SHP77 treated with DMSO at 0.1 percent for 48 hours (cell line): ENCODE data around the gene PHACTR2.

Experiments
- DNase-seq: peaks from one replicate; lab custom pipeline; 2025; lab: John Stamatoyannopoulos, UW

PHACTR2 gene

DNA sequence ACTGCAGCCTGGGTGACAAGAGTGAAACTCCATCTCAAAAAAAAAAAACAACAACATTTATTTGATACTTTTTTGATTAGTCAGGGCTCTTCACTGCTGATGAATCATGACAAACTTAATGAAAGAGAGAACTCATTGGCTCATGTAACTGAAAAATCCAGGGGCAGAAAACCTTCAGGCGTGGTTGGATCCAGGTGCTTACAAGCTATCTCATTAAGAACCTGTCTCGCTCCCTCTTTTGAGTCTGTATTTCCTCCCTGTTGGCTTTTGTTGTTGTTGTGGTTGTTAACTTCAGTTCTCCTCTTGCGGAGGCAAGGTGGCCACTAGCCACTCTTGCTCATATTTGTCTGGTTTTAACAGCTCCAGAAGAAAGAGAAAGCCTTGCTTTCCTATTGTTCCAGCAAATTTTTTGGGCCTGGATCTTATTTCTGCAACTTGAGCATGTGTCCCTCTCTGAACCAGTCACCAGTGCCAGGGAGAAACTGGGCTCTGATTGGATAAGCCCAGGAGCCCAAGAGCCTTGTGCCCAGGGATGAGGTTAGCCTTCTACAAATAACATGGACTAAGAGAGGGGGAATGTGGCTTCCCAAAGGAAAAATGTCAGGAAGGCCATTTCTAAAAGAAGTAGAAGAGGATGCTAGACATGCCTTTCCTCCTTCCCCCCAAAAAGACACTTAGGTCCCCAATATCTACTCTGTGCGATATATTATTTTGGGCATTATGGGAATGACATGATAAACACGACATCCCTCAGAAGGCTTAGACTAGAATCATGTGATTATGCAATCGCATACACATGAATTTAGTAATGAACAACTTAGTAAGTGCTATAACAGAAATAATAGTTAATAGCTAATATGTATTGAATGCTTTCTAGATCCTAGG lies 64.5 kb downstream of the PHACTR2 start:
- DNase-seq, result no peak

DNA sequence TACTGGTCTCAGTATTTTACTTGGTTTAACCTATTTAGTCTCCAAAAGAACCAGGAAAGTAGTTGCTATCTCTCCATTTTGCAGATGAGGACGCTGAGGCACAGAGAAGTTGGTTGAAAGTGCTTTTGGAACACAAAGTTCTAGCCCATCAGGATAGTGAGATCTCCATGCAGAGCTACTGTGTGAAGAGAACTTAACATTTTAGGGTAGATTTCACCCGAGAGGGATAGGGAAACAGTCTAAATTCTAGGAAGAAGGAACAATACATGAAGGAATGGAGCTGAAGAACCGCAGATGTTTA lies 65.1 kb downstream of the PHACTR2 start:
- DNase-seq, result no peak

DNA sequence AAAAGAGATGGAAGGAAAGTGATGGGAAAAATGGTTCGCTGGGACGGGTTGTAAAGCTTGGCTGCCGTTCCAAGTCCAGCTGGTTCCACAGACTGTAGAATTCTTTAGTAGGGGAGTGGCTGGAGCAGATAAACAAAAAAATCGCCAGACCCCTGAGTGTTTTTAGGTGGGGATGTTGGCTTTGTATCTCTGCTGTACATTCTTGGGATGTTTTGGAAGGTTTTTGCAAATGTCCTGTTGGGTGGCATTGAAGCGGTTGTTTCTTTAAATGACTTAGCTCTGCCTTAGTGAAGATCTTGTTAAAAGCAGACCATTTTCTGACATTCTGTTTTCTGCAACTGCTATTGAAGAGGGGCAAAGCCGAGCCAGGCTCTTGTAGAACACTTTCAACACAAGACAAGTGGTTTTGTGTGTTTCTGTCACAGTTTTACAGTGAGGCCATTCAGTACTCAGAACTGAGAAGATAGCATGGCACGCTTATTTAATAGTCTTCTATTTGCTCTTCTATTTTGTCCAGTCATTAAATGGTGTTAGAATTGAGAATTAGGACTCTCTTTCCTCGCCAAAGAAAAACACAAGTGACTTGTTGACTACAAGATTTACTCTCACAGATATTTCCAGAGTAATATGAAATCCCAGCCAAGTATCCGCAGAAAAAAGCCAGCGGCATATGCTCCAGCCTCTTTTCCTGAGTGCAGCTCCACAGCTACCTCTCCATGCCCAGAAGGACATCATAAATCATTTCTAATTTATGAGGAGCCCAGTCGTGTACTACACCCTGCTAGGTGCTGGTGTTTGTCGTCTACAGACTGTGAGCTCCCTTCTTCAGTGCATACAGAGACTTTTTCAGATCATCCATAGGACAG lies 65.8 kb downstream of the PHACTR2 start:
- peak; percentile 29 for DNase-seq

DNA sequence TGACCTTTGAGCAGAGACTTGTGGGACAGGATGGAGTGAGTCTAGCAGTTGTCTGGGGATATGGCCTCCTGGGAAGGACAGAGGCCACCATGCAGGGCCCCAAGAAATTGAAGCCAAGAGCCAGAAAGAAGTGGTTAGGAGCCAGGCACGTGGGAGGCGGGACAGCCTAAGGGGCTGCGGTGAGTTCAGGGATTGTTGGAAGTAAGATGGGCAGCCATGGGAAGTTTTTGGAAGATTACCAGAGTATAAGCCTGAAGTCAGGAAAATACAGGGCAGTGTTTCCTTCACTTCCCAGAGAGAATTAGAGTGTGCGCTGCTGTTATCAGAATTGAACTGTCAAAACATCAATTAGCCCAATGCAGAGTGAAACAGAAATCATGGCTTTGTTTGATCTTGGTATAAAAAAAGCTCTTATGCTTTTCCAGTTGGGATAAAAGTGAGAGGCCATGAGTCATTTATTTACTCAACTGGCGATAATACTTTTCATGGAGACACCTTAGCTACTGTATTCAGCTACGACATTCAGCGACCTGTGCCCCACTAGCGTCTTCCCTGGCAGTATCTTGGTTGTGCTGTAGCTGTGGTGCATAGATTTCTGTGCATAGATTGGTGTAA lies 66.9 kb downstream of the PHACTR2 start:
- DNase-seq, result no peak

DNA sequence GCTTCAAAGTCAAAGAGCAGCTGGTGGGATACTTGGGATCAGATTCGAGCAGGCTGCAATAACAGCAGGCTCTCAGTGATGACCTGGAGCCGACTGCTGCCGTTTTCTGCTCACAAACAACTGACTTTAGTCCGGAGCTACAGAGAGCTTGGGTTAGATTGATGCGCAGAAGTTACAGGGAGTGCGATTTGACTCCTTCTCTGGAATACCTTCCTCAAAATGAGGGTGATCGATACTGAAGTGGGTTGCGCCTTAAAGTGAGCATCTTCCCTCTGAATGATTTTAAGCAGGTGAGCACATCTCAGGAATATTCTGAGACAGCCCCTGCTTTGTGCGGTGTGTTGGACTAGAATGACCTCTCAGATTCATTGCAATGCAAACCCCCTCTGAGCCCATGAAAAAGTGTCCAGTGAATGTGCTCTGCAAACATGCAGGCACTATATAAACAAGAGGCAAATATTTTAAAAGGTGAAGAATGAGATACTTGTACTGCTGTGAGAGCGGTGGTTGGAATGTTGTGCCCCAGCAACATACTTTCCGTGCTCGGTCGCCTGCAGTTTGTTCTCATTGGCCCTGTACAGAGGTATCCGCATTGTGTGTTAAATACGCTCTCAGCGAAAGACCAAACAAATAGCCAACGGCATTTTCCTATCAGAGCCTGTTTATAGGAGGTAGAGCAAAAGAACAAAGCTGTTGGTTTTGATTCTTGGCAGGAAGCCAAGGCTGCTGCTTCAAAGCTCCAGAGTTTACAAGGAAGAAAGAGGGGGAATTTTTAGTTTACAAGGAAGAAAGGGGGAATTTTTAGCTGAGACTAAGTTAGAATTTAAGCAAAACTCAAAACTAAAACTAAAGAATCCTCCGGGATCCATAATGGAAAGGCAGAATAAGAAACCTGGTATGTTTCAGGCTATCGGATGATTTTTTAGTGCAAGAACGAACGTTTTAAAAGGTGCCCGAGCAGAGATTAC lies 67.7 kb downstream of the PHACTR2 start:
- peak; percentile 49 for DNase-seq

DNA sequence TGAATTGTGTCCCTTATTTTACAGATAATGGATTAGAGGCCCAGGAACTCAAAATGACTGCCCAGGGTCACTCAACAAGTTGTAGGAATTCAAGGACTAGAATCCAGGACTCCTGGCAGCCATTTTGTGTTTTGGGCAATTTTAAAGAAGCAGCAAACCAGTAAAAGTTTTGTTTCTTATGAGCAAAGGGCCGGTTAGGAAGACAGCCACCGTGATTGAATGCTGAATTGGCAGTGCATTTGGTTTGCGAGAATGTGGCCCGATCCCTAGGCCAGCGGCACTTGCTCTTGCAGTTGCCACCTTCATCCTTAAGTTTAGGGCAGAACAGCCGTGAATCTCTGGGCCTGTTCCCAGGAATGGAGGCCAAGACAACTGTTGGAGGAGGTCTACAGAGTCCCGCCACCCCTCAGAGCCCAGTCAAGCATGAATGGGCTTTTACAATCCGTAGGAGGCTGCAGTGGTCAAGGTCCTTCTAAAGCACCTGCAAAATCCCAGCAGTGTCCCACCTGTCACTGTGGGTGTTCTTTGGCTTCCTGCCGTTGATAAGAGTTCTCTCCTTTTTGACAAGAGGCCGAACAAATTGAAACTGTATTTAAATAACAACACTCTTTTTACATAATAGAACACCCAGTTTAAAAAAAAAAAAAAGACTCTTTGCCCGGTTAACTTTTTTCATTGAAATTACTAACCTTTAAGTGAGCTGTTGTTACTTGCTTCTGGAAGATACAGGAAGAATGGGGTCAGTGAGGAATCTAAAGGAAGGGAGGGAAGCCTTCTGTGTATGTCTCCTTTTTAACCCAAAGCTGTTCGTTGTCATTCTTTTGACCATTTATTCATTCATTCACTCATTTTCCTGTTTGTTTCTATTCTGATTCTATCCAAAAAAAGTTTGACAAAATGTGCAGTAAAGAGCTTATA lies 68.7 kb downstream of the PHACTR2 start:
- DNase-seq, result peak; percentile 2

DNA sequence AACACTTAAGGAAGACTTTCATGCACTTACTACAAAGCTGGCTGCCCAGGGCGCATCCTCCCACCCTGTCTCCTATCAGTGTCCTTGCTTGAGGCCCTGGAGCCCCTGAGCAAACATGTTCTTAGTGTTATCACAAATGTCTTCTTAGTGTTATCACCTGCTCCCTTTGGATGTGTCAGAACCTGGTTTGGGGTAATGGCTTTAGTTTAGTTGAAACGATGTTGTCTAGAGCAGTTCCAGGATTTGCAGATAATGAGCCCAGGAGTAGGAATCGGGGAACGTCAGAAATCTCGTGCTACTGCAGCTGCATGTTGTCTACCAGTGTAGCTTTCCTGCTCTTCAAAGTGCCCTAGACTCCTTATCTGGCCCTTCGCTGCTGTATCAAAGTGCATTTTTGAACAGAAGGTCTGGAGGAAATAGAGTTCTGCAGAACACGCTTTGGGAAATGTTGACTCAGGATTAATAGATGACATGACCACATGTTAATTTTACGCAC lies 69.6 kb downstream of the PHACTR2 start:
- no peak for DNase-seq

DNA sequence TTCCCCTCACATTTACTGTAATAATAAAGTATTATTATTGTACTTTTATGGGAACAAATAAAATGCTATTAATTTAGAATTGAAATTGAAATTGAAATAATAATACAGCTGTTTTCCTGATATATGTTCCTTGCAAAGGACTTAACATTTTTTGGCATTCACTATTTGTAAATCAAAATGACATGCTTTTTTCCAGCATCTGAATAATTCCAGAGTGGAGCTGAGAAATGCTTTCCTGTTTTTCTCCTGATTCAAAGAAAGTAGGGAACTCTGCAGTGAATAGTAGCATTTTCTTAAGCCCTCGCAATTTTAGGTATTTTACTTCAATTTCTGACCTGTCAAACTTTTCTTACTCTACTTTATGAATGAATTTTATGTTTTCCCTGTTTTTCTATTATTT lies 72.1 kb downstream of the PHACTR2 start:
- DNase-seq, result no peak

DNA sequence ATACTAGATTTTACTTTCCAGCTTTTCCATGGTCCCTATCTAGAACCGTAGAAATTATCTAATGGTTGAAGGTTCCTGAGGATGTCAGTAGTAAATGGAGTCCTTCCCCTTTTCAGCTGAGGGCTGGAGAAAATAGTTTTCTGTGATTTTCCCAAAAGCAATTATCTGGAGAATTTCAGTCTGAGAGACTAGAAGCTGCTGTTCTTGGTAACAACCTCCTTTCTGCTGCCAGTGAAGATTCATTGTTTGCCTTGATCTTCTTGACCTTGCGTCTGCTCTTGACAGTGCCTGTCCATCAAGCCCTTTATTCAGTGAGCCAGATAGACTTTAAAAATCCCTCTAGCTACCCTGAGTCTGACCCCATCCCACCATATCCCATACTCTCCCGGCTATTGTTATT lies 73.1 kb downstream of the PHACTR2 start:
- DNase-seq, result no peak

DNA sequence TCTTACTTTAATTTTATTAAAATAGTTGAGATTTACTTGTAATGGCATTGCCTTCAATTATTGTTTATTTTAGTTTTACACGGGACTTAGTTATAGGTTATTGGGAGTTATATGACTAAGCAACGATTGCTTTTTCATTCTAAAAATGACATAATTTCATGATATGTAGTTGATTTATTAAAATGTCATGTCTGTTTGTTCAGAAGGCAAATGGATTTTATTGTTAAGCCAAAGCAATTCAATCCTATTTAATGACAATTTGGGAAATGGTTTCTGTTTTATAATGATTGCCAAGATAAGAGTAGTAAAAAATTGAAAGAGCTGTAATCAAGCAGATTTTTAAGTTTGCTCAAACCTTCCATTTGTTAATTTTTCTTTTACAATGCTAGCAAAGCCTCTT lies 74.7 kb downstream of the PHACTR2 start:
- DNase-seq, result no peak

DNA sequence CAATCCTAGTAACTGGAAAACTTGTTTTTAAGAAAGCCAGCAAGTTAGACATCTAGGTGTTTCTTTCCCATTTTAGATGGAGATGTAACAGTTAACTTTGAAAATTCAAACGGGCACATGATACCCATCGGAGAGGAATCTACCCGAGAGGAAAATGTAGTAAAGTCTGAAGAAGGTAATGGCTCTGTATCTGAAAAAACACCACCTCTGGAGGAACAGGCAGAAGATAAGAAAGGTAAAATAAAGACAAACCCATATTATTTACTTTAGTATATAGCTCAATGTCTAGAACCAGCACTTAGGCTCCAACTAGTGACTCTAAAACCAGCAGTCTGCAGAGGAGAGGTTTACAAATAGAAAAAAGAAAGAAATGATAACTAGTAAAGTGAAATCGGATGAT lies 75.9 kb downstream of the PHACTR2 start:
- DNase-seq, result no peak

DNA sequence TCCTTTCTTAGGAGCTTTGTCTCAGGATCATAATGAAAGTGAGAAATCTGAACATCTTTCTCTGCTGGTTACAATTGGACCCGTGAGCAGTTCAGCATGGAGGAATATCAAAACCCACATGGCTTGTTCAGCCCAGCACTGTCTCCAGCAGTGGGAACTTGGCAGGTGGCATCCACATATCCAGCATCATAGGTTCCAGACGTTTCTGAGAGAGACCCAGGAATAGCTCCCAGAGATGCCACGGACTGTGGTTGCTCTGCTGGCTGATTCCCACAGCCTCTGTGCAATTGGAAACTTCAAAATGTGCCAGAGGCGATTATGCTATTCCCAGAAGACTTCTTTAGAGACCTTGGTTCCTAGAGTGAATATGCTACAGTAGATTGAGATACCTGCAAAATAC lies 76.4 kb downstream of the PHACTR2 start:
- DNase-seq, result no peak

DNA sequence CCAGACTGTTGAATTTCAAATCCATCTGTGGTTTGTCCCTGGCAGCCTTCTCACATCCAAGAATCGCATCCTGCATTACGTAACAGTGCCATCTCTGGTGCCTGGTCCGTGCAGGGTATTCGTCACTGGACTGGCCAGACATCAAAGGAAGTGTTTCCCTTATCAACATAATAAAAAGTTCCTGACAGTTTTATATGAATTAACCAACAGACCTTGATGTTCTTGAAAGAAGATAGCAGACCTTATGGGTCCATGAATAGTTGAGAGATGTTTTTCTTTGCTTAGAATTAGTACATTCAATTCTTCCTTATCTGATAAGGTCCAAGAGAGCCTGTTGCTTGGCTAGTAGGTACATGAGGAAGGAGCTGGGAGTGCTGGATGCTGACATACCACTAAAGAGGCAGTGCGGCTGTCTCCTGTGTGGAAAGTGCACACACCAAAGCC lies 77.6 kb downstream of the PHACTR2 start:
- no peak for DNase-seq

DNA sequence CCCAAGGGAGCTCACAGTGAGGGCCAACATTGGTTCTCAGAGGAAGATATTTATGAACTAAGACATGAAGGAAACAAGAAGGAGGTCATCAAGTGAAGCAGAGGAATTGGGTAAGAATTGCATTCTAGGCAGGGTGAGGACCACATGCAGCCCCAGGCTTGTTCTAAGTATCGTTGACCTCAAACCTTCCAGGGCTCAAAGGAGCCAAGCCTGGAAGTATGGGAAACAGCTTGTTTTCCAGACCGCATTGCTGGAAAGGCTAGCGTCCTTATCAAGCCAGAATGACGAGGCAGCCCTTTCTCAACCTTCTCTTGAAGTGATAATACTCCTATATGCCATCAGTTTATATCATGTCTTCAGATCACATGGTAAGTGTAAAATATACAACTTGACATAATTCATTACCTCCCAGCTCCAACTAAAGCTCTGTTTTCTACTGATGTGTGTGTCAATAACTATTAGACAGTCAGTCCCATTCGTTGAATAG lies 79.6 kb downstream of the PHACTR2 start:
- no peak for DNase-seq

DNA sequence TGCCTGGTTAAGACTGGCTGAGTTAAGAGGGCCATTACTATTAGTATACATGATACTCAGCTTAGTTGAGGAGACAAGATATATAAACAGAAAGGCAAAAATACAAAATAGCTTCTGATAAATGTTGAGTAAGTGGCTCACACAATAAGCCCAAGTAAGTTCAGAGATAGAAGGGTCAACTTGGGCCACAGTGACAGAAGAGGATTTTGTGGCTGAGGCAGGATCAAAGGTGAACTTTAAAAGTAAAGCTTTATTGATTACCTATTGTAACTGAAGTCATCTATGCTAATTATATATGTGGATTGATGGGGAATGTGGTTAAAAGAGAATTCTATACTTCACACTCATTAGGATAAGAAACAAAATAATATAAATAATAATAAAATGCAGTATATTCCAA lies 80.8 kb downstream of the PHACTR2 start:
- no peak for DNase-seq

DNA sequence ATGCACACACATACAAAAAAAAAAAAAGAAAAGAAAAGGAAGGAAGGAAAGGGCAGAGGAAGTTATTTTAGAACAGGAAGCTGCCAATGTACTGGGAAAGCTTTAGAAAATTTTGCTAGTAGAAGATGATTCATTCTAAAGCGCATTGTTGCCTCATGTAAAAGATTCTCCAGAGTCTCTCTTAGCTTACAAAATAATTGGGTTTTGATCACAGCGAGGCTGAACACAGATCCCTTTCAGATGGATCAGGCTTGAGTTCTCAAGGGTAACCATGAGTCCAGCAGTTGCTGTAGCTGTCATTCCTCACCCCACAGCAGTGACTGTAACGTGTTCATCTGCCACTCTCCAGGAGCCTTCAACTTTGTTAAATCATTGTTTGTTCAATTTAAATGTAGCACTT lies 81.9 kb downstream of the PHACTR2 start:
- DNase-seq, result no peak

DNA sequence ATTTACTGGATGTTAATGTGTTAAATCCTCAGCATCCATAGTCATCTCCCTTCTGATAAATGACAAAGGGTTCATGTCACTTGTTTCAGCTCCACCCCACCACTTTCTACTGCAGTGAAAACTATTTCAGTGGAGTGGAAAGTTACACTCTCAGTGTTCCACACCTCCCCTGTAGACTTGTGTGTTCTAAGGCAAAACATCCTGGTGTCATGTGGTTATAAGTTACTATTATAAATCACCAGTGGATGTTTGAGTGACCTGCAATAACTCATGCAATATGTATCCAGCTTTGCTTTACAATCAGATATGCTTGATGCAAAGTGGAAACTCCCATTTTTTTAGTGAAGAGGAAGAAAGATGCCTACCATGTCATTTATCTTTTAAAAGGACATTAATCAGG lies 83.3 kb downstream of the PHACTR2 start:
- no peak for DNase-seq

DNA sequence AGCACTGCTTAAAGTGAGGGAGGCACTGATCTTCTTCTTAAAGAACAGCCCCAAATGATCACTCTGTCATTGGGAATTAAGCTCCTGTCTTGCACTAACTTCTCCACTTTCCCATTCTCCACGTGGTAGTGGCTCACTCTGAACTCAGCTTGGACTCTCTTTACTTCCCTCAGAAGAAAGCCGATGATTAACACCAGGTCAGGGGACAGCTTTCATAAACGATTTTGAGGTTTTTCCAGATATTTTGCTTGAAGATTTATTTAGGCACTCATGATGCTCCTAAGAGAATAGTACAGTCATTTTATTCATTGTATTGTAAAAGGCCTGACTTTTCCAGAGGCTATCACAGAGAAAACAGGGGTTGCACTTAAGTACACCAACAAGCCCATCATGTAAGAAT lies 84.4 kb downstream of the PHACTR2 start:
- DNase-seq, result no peak

DNA sequence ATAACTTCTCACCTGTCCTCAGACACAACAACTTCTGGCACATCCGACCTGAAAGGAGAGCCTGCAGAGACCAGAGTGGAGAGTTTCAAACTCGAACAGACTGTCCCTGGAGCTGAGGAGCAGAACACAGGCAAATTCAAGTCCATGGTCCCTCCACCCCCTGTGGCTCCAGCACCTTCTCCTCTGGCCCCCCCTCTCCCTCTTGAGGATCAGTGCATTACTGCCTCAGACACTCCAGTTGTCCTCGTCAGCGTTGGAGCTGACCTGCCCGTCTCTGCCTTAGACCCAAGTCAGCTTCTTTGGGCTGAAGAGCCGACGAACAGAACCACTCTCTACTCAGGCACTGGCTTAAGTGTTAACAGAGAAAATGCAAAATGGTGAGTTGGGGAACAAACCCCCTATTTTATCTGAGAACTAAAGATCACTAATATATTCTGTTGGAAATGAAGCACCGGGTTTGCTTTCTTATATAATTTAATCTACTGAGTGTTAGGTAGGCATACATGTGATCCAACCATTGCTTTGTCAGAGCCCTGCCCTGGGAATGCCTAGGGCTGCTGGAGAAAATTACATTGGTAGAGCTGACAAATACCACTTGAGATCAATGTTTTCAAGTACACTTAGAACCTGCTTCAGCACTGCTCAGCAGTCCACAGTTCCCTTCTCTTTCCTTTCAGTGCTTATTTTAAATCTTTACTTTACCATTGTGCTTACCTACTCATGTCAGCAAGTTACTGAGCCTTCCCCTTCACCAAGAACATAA lies 87.8 kb downstream of the PHACTR2 start:
- DNase-seq, result no peak

DNA sequence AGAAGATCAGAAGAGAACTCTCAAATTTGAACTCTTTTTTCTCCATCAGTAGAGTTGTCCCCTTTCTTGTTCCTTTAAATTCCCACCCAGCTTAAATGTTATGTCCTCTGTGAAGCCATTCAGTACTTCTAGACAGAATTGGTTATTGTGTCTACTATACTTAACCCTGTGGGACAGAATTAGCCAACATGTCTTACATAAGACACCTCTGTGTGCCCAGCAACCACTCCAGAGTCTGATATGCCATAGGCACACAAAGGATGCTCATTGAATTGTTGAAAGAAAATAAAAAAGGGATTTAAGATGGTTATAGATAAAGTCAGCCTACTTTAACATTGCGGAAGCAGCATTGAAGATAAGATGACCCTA lies 88.4 kb downstream of the PHACTR2 start:
- DNase-seq, result no peak
